Liver (tissue), 9 donors: ENCODE measurements around the gene FBXO8. TPM values are rescaled to one million over a fixed set of nuclear protein-coding genes. Genes with fewer than 3 reads are reported as not detected.

Source experiments
- DNase-seq: peaks from one replicate; pipeline ENCODE4 v3.0.0-alpha.2; 2017; ENCODE audit warnings: low spot score
- H3K27ac ChIP-seq, 2 donors: one replicate each; pipeline ENCODE4 v1.7.0; 2013; ENCODE audit warnings: inconsistent platforms in 2 of 2, low read length in 2 of 2, control low read depth in 1 of 2, low read depth in 1 of 2, mild to moderate bottlenecking in 1 of 2
- H3K27me3 ChIP-seq, 4 donors: one replicate each; pipeline versions ENCODE4 v1.6.1 to v1.7.0; 2013; ENCODE audit warnings: low read length in 3 of 4, inconsistent platforms in 1 of 4, mild to moderate bottlenecking in 1 of 4, moderate library complexity in 1 of 4; ENCODE audit not compliant: control insufficient read depth in 4 of 4, insufficient read depth in 4 of 4
- H3K36me3 ChIP-seq, 4 donors: one replicate each; pipeline versions ENCODE4 v1.6.1 to v1.7.0; 2013; ENCODE audit warnings: low read length in 3 of 4, mild to moderate bottlenecking in 3 of 4, low read depth in 1 of 4, moderate library complexity in 1 of 4; ENCODE audit not compliant: control insufficient read depth in 4 of 4, insufficient read depth in 3 of 4
- H3K4me1 ChIP-seq, 4 donors: one replicate each; pipeline versions ENCODE4 v1.6.1 to v1.7.0; 2013; ENCODE audit warnings: low read length in 3 of 4, mild to moderate bottlenecking in 3 of 4, moderate library complexity in 1 of 4; ENCODE audit not compliant: control insufficient read depth in 4 of 4, insufficient read depth in 4 of 4
- H3K4me3 ChIP-seq, 3 donors: one replicate each; pipeline versions ENCODE4 v1.6.1 to v1.7.0; 2013; ENCODE audit warnings: low read length in 3 of 3, control low read depth in 1 of 3, low read depth in 1 of 3, mild to moderate bottlenecking in 1 of 3
- H3K9ac ChIP-seq, 2 donors: one replicate each; pipeline ENCODE4 v1.7.0; 2013; ENCODE audit warnings: low read length in 2 of 2, mild to moderate bottlenecking in 2 of 2, moderate library complexity in 2 of 2, control low read depth in 1 of 2, low read depth in 1 of 2
- H3K9me3 ChIP-seq, 4 donors: one replicate each; pipeline versions ENCODE4 v1.6.1 to v1.7.0; 2013; ENCODE audit warnings: low read length in 3 of 4; ENCODE audit not compliant: control insufficient read depth in 4 of 4
- CTCF ChIP-seq: fragments of 150-350 bp; IDR thresholded peaks from 2 replicates; pipeline ENCODE4 v1.5.1; 2017; ENCODE audit warnings: improper control_type of control experiment, low read depth, low read length; ENCODE audit not compliant: missing input control
- EGR1 ChIP-seq, 2 donors: IDR thresholded peaks; 2 replicates each; pipeline ENCODE4 v1.6.1; 2016 to 2018; ENCODE audit warnings: antibody characterized with exemption in 2 of 2, low read depth in 2 of 2
- FOXA1 ChIP-seq: IDR thresholded peaks from 2 replicates; pipeline ENCODE4 v1.6.1; 2016; ENCODE audit warnings: antibody characterized with exemption
- FOXA2 ChIP-seq: IDR thresholded peaks from 2 replicates; pipeline ENCODE4 v1.6.1; 2016; ENCODE audit warnings: antibody characterized with exemption
- HNF4A ChIP-seq, 2 donors: conservative IDR thresholded peaks; 2 replicates each; pipeline ENCODE4 v1.6.1; 2016; ENCODE audit warnings: antibody characterized with exemption in 2 of 2, mild to moderate bottlenecking in 2 of 2
- HNF4G ChIP-seq: IDR thresholded peaks from 2 replicates; pipeline ENCODE4 v1.6.1; 2016; ENCODE audit warnings: antibody characterized with exemption
- JUND ChIP-seq, 2 donors: IDR thresholded peaks; 2 replicates each; pipeline ENCODE4 v1.6.1; 2016; ENCODE audit warnings: antibody characterized with exemption in 2 of 2
- MAX ChIP-seq: IDR thresholded peaks from 2 replicates; pipeline ENCODE4 v1.6.1; 2016; ENCODE audit warnings: antibody characterized with exemption
- NR2F2 ChIP-seq: IDR thresholded peaks from 2 replicates; pipeline ENCODE4 v1.6.1; 2016; ENCODE audit warnings: antibody characterized with exemption
- RAD21 ChIP-seq, 2 donors: IDR thresholded peaks; 2 replicates each; pipeline ENCODE4 v1.6.1; 2016; ENCODE audit warnings: antibody characterized with exemption in 2 of 2, mild to moderate bottlenecking in 2 of 2
- RXRA ChIP-seq, 2 donors: IDR thresholded peaks; 2 replicates each; pipeline ENCODE4 v1.6.1; 2017 to 2018; ENCODE audit warnings: antibody characterized with exemption in 2 of 2, mild to moderate bottlenecking in 1 of 2
- SP1 ChIP-seq: IDR thresholded peaks from 2 replicates; pipeline ENCODE4 v1.6.1; 2018; ENCODE audit warnings: antibody characterized with exemption, mild to moderate bottlenecking
- TAF1 ChIP-seq: conservative IDR thresholded peaks from 2 replicates; pipeline ENCODE4 v1.6.1; 2016; ENCODE audit warnings: antibody characterized with exemption, mild to moderate bottlenecking
- YY1 ChIP-seq: IDR thresholded peaks from 2 replicates; pipeline ENCODE4 v1.6.1; 2016; ENCODE audit warnings: antibody characterized with exemption, mild to moderate bottlenecking
- WGBS: extraction: QIAGEN DNeasy Blood & Tissue Kit; methylation state at CpG from one replicate; pipeline ENCODE4 v1.1.7; 2013; 5-methylcytosine and 5-hydroxymethylcytosine counted together
- polyA plus RNA-seq, 2 donors: library from polyadenylated mRNA; stranded (reverse) in 1 of 2; unstranded in 1 of 2; fragments of 200-250 nt in 1 of 2; fragments of >200 nt in 1 of 2; fragmentation: Nextera tagmentation in 1 of 2; extraction: Ambion mirVana in 1 of 2; gene quantifications; one replicate each; pipeline versions ENCODE4 v1.2.1 to v1.2.3, GENCODE V29; 2013 to 2015
- total RNA-seq, 2 donors: library from RNA; depleted of rRNA; stranded (reverse); fragments of >200 nt; gene quantifications; one replicate each; pipeline ENCODE4 v1.2.3, GENCODE V29; 2014
- TF ChIP-seq, protein P1 (sequence below): IDR thresholded peaks from 2 replicates; pipeline ENCODE4 v1.6.1; 2016; ENCODE audit warnings: antibody characterized with exemption
- TF ChIP-seq, protein P2 (sequence below): IDR thresholded peaks from 2 replicates; pipeline ENCODE4 v1.6.1; 2016; ENCODE audit warnings: antibody characterized with exemption
- TF ChIP-seq, protein P3 (sequence below): IDR thresholded peaks from 2 replicates; pipeline ENCODE4 v1.6.1; 2016; ENCODE audit warnings: antibody characterized with exemption, mild to moderate bottlenecking
- donor health status: healthy.
- donor health status: healthy.
- donor health status: healthy.
- donor health status: healthy.
- donor health status: healthy.

The FBXO8 gene
- total and polyA plus RNA-seq, 4 donors = 15.0 to 56.1 (median 35.1) TPM

DNA sequence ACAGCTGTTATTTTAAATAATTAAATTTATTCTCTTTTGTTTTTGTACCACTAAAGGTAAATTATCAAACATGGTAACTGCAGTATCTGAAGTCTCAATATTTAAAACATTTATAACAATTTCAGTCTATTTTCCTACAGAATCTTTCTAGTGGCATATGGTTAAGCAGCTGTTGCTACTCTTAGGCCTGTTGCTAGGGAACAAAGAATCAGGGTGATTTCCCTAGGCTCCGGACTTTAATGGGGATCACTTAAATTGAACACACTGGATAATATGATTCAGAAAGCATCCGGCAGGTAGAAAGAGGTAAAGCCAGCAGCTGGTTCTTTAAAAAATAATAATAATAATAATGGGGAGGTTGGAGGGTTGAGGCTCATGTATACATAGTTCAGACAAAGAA is 17.6 kb downstream of the FBXO8 start:
- TF ChIP-seq HNF4A (conservative IDR thresholded peaks at IDR 0.05) (no peak), RAD21 (IDR thresholded peaks at IDR 0.05) (no peak), FOXA2 (no peak)
- Histone ChIP-seq H3K9me3 (no peaks in the 10 kb centered on the region), H3K4me3 (no peak overlapping the region), H3K36me3 (no peaks in the 10 kb centered on the region), H3K27me3 (no peaks in the 10 kb centered on the region), H3K27ac (no peak overlapping the region), H3K9ac (no peak overlapping the region), H3K4me1 (peaks cover 2 to 23% (median 11%) of the 10 kb centered on the region in 4 donors)
- no peak for DNase-seq
- WGBS = 87% methylated on average over 2 of the region's 2 CpGs

DNA sequence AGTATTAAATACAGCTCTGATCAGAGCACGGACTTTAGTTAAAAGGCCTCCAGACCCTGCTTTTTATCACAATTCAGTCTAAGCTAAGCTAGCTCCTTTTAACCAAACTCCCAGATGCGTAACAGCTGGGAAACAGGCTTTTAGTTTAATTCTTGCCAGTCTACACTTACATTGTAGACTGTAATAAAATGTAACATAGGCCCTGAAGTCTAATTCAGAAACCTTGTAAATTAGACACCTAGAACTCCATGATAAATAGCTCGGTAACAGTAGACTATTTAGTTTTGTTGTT is 20.1 kb downstream of the FBXO8 start:
- Histone ChIP-seq H3K4me3 (no peak overlapping the region), H3K27me3 (no peaks in the 10 kb centered on the region), H3K9me3 (no peaks in the 10 kb centered on the region), H3K4me1 (peaks cover 2 to 33% (median 16%) of the 10 kb centered on the region in 4 donors), H3K9ac (peak overlapping the region in 1 of 2 donors; percentile 1), H3K36me3 (no peaks in the 10 kb centered on the region), H3K27ac (peak overlapping the region; percentile 58 to 75)
- DNase-seq = no peak
- WGBS = 80% methylated on average over 3 of the region's 3 CpGs
- TF ChIP-seq RAD21 (IDR thresholded peaks at IDR 0.05) = no peak
- TF ChIP-seq MAX = no peak
- TF ChIP-seq NR2F2 = no peak
- no peak for TF ChIP-seq RXRA (IDR thresholded peaks at IDR 0.05)
- TF ChIP-seq CTCF = no peak
- no peak for TF ChIP-seq JUND (IDR thresholded peaks at IDR 0.05)
- TF ChIP-seq, protein P1, sequence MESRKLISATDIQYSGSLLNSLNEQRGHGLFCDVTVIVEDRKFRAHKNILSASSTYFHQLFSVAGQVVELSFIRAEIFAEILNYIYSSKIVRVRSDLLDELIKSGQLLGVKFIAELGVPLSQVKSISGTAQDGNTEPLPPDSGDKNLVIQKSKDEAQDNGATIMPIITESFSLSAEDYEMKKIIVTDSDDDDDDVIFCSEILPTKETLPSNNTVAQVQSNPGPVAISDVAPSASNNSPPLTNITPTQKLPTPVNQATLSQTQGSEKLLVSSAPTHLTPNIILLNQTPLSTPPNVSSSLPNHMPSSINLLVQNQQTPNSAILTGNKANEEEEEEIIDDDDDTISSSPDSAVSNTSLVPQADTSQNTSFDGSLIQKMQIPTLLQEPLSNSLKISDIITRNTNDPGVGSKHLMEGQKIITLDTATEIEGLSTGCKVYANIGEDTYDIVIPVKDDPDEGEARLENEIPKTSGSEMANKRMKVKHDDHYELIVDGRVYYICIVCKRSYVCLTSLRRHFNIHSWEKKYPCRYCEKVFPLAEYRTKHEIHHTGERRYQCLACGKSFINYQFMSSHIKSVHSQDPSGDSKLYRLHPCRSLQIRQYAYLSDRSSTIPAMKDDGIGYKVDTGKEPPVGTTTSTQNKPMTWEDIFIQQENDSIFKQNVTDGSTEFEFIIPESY = no peak
- no peak for TF ChIP-seq TAF1
- TF ChIP-seq FOXA1 = no peak
- TF ChIP-seq YY1 = no peak
- no peak for TF ChIP-seq SP1
- no peak for TF ChIP-seq FOXA2
- TF ChIP-seq HNF4G = no peak
- TF ChIP-seq, protein P2, sequence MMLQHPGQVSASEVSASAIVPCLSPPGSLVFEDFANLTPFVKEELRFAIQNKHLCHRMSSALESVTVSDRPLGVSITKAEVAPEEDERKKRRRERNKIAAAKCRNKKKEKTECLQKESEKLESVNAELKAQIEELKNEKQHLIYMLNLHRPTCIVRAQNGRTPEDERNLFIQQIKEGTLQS = no peak
- TF ChIP-seq, protein P3, sequence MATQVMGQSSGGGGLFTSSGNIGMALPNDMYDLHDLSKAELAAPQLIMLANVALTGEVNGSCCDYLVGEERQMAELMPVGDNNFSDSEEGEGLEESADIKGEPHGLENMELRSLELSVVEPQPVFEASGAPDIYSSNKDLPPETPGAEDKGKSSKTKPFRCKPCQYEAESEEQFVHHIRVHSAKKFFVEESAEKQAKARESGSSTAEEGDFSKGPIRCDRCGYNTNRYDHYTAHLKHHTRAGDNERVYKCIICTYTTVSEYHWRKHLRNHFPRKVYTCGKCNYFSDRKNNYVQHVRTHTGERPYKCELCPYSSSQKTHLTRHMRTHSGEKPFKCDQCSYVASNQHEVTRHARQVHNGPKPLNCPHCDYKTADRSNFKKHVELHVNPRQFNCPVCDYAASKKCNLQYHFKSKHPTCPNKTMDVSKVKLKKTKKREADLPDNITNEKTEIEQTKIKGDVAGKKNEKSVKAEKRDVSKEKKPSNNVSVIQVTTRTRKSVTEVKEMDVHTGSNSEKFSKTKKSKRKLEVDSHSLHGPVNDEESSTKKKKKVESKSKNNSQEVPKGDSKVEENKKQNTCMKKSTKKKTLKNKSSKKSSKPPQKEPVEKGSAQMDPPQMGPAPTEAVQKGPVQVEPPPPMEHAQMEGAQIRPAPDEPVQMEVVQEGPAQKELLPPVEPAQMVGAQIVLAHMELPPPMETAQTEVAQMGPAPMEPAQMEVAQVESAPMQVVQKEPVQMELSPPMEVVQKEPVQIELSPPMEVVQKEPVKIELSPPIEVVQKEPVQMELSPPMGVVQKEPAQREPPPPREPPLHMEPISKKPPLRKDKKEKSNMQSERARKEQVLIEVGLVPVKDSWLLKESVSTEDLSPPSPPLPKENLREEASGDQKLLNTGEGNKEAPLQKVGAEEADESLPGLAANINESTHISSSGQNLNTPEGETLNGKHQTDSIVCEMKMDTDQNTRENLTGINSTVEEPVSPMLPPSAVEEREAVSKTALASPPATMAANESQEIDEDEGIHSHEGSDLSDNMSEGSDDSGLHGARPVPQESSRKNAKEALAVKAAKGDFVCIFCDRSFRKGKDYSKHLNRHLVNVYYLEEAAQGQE = no peak
- no peak for TF ChIP-seq EGR1 (IDR thresholded peaks at IDR 0.05; ENCODE audit: low read depth in 2 of 2)
